ENCODE results near the gene DGKI.

DGKI gene

GRCh38 chr7:137691566-137691965, 155.2 kb downstream of the DGKI start:
- no peak for DNase-seq (ENCODE audit: low read depth in 1 of 2, low spot score in 1 of 2)

- no peak for DNase-seq (ENCODE audit: low read depth in 1 of 2, low spot score in 1 of 2)
Measured at GRCh38 chr7:137690635-137691034, 156.1 kb downstream of the DGKI start.

GRCh38 chr7:137689761-137690160, 157.0 kb downstream of the DGKI start:
- DNase-seq (ENCODE audit: low read depth in 1 of 2, low spot score in 1 of 2), result no peak

- DNase-seq (ENCODE audit: low read depth in 1 of 2, low spot score in 1 of 2), result no peak
Measured at GRCh38 chr7:137687556-137688265, 159.1 kb downstream of the DGKI start.

- DNase-seq (ENCODE audit: low read depth in 1 of 2, low spot score in 1 of 2), result no peak
Measured at GRCh38 chr7:137685433-137686164, 161.2 kb downstream of the DGKI start.

GRCh38 chr7:137684776-137685175, 162.0 kb downstream of the DGKI start:
- DNase-seq (ENCODE audit: low read depth in 1 of 2, low spot score in 1 of 2), result no peak

GRCh38 chr7:137684316-137684715, 162.5 kb downstream of the DGKI start:
- no peak for DNase-seq (ENCODE audit: low read depth in 1 of 2, low spot score in 1 of 2)

- no peak for DNase-seq (ENCODE audit: low read depth in 1 of 2, low spot score in 1 of 2)
Measured at GRCh38 chr7:137682596-137682995, 164.2 kb downstream of the DGKI start.

- no peak for DNase-seq (ENCODE audit: low read depth in 1 of 2, low spot score in 1 of 2)
Measured at GRCh38 chr7:137681657-137682562, 164.9 kb downstream of the DGKI start.

- no peak for DNase-seq (ENCODE audit: low read depth in 1 of 2, low spot score in 1 of 2)
Measured at GRCh38 chr7:137674551-137675409, 172.0 kb downstream of the DGKI start.

- no peak for DNase-seq (ENCODE audit: low read depth in 1 of 2, low spot score in 1 of 2)
Measured at GRCh38 chr7:137674048-137674447, 172.7 kb downstream of the DGKI start.

- DNase-seq (ENCODE audit: low read depth in 1 of 2, low spot score in 1 of 2), result no peak
Measured at GRCh38 chr7:137671920-137672319, 174.9 kb downstream of the DGKI start.

- DNase-seq (ENCODE audit: low read depth in 1 of 2, low spot score in 1 of 2), result no peak
Measured at GRCh38 chr7:137670222-137671064, 176.3 kb downstream of the DGKI start.

- DNase-seq (ENCODE audit: low read depth in 1 of 2, low spot score in 1 of 2), result no peak
Measured at GRCh38 chr7:137669706-137670105, 177.1 kb downstream of the DGKI start.

- no peak for DNase-seq (ENCODE audit: low read depth in 1 of 2, low spot score in 1 of 2)
Measured at GRCh38 chr7:137668404-137668803, 178.4 kb downstream of the DGKI start.

- no peak for DNase-seq (ENCODE audit: low read depth in 1 of 2, low spot score in 1 of 2)
Measured at GRCh38 chr7:137667633-137668387, 179.0 kb downstream of the DGKI start.

- no peak for DNase-seq (ENCODE audit: low read depth in 1 of 2, low spot score in 1 of 2)
Measured at GRCh38 chr7:137664846-137665245, 181.9 kb downstream of the DGKI start.

- no peak for DNase-seq (ENCODE audit: low read depth in 1 of 2, low spot score in 1 of 2)
Measured at GRCh38 chr7:137661634-137662033, 185.1 kb downstream of the DGKI start.

Measured in stimulated activated CD4-positive, alpha-beta T cell treated with anti-CD3 and anti-CD28 coated beads, Interleukin-15, amount 100 ng/mL, for 1 hour (primary cell).